BE2C (cell line): ENCODE data around the gene PRIMPOL.

Source experiments
- DNase-seq: peaks from one replicate; pipeline ENCODE4 v3.0.0-alpha.2; 2020
- H3K27me3 ChIP-seq: fragments of 250-450 bp; sonication (Bioruptor Pico); 2 replicates; pipeline ENCODE4 v1.5.1; 2020; ENCODE audit warnings: mild to moderate bottlenecking
- H3K36me3 ChIP-seq: fragments of 250-450 bp; sonication (Bioruptor Pico); 2 replicates; pipeline ENCODE4 v1.5.1; 2020; ENCODE audit warnings: mild to moderate bottlenecking
- H3K4me1 ChIP-seq: fragments of 250-450 bp; sonication (Bioruptor Pico); 2 replicates; pipeline ENCODE4 v1.5.1; 2020
- H3K4me3 ChIP-seq: 2 replicates; pipeline ENCODE4 v1.5.1; 2011; ENCODE audit warnings: low read depth, low read length
- H3K9me3 ChIP-seq: fragments of 250-450 bp; sonication (Bioruptor Pico); 2 replicates; pipeline ENCODE4 v1.5.1; 2020
- TF ChIP-seq, protein P1 (sequence below): IDR thresholded peaks from 2 replicates; pipeline ENCODE4 v1.5.1; 2012; ENCODE audit warnings: mild to moderate bottlenecking, low read depth, low read length

The PRIMPOL gene

DNA sequence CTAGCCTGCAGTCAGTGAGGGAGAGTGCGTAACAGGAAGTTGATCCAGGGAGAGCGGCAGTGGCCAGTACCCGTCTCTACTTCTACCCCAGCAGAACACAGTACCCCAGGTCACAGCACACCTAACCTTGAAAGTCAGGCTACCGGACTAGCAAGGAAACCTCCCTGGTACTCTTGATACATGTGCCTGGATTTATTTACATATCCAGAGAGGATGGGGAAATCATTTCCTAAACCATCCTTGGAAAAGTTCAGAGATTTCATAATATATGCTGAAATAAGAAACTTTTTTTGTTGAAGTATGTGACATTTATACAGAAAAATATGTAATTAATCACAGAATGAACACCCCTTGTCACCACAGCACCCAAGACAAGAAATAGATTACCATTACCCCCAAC, 24.5 kb downstream of the PRIMPOL start:
- Histone ChIP-seq H3K9me3 (no peaks in the 10 kb centered on the region), H3K27me3 (no peaks in the 10 kb centered on the region), H3K4me3 (no peak overlapping the region), H3K36me3 (peaks cover 7% of the 10 kb centered on the region), H3K4me1 (no peaks in the 10 kb centered on the region)
- no peak for DNase-seq
- TF ChIP-seq, protein P1, sequence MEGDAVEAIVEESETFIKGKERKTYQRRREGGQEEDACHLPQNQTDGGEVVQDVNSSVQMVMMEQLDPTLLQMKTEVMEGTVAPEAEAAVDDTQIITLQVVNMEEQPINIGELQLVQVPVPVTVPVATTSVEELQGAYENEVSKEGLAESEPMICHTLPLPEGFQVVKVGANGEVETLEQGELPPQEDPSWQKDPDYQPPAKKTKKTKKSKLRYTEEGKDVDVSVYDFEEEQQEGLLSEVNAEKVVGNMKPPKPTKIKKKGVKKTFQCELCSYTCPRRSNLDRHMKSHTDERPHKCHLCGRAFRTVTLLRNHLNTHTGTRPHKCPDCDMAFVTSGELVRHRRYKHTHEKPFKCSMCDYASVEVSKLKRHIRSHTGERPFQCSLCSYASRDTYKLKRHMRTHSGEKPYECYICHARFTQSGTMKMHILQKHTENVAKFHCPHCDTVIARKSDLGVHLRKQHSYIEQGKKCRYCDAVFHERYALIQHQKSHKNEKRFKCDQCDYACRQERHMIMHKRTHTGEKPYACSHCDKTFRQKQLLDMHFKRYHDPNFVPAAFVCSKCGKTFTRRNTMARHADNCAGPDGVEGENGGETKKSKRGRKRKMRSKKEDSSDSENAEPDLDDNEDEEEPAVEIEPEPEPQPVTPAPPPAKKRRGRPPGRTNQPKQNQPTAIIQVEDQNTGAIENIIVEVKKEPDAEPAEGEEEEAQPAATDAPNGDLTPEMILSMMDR = no peak

DNA sequence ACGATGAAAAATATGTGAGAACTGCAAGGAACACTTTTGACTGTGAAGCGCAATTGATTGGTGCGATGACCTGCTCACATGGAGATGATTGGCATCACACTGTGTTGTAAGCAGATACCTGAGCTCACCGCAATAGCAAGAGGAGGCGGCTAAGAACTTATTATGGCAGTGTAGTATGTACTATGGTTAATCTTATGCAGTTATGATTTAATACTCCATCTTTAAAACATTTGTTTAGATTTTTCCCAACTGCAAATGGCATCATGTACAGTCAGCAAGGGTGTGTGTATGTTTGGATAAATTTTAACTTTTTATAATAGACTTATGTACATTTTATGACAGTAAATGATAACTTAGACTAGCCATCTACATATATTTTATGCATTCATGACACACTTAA, 25.5 kb downstream of the PRIMPOL start:
- Histone ChIP-seq H3K36me3 (peaks cover 7% of the 10 kb centered on the region), H3K27me3 (no peaks in the 10 kb centered on the region), H3K4me1 (no peaks in the 10 kb centered on the region), H3K9me3 (no peaks in the 10 kb centered on the region), H3K4me3 (no peak overlapping the region)
- TF ChIP-seq, protein P1 = no peak
- no peak for DNase-seq

DNA sequence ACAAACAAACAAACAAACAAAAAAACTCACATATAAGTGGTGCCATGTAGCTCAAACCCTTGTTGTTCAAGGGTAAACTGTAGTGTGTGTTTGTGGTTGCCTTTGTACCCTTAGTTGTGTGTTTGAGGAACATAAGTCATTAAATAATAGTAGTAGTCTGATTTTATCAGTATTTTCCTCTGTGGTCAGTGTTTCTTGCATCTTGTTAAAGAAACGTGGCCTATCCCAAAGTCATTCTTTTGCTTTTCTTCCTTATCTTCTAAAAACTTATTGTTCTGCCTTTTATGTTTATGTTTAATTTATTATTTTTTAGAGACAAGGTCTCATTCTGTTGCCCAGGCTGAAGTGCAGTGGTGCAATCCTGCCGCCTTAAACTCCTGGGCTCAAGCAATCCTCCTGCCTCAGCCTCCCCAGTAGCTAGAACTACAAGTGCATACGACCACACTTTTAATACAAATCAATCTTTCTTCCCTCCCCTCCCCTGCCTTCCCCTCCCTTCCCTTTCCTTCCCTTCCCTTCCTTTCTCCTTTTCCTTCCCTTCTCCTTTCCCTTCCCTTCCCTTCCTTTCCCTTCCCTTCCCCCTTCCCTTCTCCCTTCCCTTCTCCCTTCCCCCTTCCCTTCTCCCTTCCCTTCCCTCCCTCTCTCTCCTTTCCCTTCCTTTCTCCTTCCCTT, 26.4 kb downstream of the PRIMPOL start:
- TF ChIP-seq, protein P1 = no peak
- DNase-seq = no peak
- H3K27me3 ChIP-seq = no peaks in the 10 kb centered on the region
- no peak overlapping the region for H3K4me3 ChIP-seq
- H3K4me1 ChIP-seq = no peaks in the 10 kb centered on the region
- H3K9me3 ChIP-seq = no peaks in the 10 kb centered on the region
- H3K36me3 ChIP-seq = peaks cover 7% of the 10 kb centered on the region

DNA sequence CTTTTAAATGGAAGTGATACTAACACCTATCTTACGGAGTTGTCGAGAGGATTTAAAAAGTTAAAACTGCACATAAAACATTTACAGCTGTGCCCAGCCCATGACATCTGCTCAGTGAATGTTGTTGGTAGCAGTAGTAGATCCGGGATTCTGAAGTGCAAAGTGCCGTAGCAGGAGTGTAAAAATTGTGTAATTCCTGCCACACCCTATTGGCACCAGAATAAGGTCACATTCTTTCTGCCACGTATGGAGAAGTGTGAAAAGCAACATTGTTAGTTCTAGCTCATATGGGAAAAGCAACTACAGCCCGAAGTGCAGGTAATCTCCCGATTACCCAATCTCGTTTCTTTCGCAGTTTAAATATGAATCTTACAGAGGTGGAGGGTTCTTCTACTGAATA, 31.2 kb downstream of the PRIMPOL start:
- TF ChIP-seq, protein P1 = no peak
- no peaks in the 10 kb centered on the region for H3K36me3 ChIP-seq
- H3K27me3 ChIP-seq = no peaks in the 10 kb centered on the region
- H3K4me1 ChIP-seq = no peaks in the 10 kb centered on the region
- no peak overlapping the region for H3K4me3 ChIP-seq
- H3K9me3 ChIP-seq = no peaks in the 10 kb centered on the region
- no peak for DNase-seq

DNA sequence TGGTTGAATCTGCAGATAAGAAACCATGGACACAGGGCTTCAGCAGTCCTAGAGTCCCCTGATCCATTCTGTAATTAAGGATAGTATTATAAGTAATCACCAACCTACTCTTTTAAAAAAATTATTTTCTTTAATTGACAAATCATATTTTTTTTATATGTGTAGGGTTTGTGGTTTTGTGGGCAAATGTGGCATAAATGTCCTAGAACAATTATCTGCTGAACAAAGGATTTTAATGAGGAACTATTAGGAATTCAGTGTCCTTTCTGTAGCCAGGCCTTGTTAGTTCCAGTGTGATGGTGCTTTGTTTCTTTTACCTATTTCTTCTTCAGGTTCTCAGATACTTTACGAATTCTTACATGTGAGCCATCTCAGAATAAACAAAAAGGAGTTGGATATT, 32.4 kb downstream of the PRIMPOL start:
- Histone ChIP-seq H3K27me3 (no peaks in the 10 kb centered on the region), H3K36me3 (no peaks in the 10 kb centered on the region), H3K9me3 (no peaks in the 10 kb centered on the region), H3K4me1 (no peaks in the 10 kb centered on the region), H3K4me3 (no peak overlapping the region)
- DNase-seq = no peak
- TF ChIP-seq, protein P1 = no peak

DNA sequence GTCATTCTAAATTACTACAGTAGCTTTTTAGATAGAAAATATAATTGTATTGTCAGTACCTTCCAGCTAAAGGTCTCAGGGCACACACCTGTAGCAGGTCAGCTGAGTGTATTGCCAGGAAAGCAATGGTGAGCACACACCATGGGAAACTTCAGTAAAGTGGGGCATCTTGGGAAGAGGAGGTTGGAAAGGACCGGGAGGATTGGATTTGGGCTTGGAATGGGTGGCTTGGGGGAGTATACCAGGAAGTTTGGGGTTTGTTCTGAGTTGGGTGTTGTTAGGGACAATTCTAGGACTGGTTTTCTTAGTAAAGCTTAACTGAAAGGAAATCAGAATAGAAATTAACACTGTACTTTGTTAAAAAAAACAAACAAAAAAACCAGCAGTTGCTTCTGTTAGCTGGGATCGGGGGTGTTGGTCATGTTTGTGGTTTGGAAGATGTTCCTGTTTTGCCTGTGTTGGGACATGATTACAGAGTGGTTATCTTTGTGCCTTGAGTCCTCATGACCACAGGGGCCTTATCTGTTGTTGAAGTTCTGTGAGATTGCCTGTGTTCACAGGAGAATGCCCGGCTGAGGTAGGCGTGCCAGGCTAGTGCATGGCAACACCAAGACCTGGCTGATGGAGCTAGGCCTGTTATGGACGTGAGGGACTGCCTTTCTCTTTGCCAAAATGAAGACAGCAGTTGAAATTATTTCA, 35.1 kb downstream of the PRIMPOL start:
- no peak for DNase-seq
- Histone ChIP-seq H3K27me3 (no peaks in the 10 kb centered on the region), H3K36me3 (no peaks in the 10 kb centered on the region)

More for the DNA sequence above, 35.1 kb downstream of the PRIMPOL start:
- no peaks in the 10 kb centered on the region for H3K4me1 ChIP-seq
- TF ChIP-seq, protein P1 = no peak
- H3K4me3 ChIP-seq = no peak overlapping the region
- no peaks in the 10 kb centered on the region for H3K9me3 ChIP-seq
